ENCODE data around the gene NUAK1.

DNA sequence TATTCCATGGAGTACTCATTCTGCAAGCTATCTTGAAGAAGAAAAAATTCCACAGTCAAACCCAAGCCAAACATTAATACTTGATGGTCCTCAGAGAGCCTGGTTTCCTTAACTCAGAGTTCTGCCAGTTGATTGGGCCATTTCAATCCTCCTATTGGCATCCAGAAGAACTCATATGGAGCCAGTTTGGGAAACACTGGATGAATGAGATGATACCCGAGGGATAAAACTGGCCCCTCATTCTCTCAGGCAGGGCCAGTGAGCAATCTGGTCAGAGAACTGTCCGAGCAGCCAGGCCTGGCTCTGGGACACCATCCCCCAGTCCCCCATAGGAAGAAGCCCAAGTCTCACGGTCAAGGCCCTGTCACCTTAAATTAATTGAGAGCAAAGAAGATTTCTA is 48.8 kb downstream of the NUAK1 start:
- TF ChIP-seq, protein P1, sequence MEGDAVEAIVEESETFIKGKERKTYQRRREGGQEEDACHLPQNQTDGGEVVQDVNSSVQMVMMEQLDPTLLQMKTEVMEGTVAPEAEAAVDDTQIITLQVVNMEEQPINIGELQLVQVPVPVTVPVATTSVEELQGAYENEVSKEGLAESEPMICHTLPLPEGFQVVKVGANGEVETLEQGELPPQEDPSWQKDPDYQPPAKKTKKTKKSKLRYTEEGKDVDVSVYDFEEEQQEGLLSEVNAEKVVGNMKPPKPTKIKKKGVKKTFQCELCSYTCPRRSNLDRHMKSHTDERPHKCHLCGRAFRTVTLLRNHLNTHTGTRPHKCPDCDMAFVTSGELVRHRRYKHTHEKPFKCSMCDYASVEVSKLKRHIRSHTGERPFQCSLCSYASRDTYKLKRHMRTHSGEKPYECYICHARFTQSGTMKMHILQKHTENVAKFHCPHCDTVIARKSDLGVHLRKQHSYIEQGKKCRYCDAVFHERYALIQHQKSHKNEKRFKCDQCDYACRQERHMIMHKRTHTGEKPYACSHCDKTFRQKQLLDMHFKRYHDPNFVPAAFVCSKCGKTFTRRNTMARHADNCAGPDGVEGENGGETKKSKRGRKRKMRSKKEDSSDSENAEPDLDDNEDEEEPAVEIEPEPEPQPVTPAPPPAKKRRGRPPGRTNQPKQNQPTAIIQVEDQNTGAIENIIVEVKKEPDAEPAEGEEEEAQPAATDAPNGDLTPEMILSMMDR (conservative IDR thresholded peaks at IDR 0.05), result no peak
- no peak for TF ChIP-seq ZFX (IDR thresholded peaks at IDR 0.05)

All from C4-2B (cell line).